HG02642 (cell line): ENCODE measurements around the gene RASGRP3.
"Not testable (repeated sequence)": the region's sequence is repeated elsewhere in the genome, so short reads cannot be mapped to it uniquely, and the experiment has no call there.

ENCODE experiments used
- ATAC-seq: cut with Tn5 transposase; IDR thresholded peaks from one replicate; pipeline ENCODE4 v1.9.1; 2021; ENCODE audit warnings: mild to moderate bottlenecking; ENCODE audit not compliant: unreplicated experiment, poor library complexity

RASGRP3 gene

GRCh38 chr2:33453905-33454479, 22.5 kb upstream of the RASGRP3 start:
- ATAC-seq: no peak

GRCh38 chr2:33457556-33458247, 18.7 kb upstream of the RASGRP3 start:
- peak; percentile 80 for ATAC-seq

- ATAC-seq: no peak
Observed at GRCh38 chr2:33458248-33458819, 18.1 kb upstream of the RASGRP3 start.

- no peak for ATAC-seq
Observed at GRCh38 chr2:33459745-33460144, 16.7 kb upstream of the RASGRP3 start.

- ATAC-seq: not testable (repeated sequence)
Observed at GRCh38 chr2:33462512-33462911, 13.9 kb upstream of the RASGRP3 start.

- ATAC-seq: no peak
Observed at GRCh38 chr2:33467413-33467812, 9.0 kb upstream of the RASGRP3 start.

GRCh38 chr2:33469238-33469637, 7.2 kb upstream of the RASGRP3 start:
- no peak for ATAC-seq

- peak; percentile 40 for ATAC-seq
Observed at GRCh38 chr2:33475224-33476130, 972 bp upstream of the RASGRP3 start.

- ATAC-seq: no peak
Observed at GRCh38 chr2:33476793-33477190, 343 bp downstream of the RASGRP3 start.

GRCh38 chr2:33477473-33478468, 1.3 kb downstream of the RASGRP3 start:
- ATAC-seq: peak; percentile 27

- ATAC-seq: no peak
Observed at GRCh38 chr2:33478968-33479731, 2.7 kb downstream of the RASGRP3 start.

GRCh38 chr2:33482518-33482917, 6.1 kb downstream of the RASGRP3 start:
- ATAC-seq: no peak

GRCh38 chr2:33484042-33484621, 7.7 kb downstream of the RASGRP3 start:
- peak; percentile 18 for ATAC-seq

GRCh38 chr2:33485051-33485450, 8.6 kb downstream of the RASGRP3 start:
- ATAC-seq: no peak

- ATAC-seq: no peak
Observed at GRCh38 chr2:33486544-33486943, 10.1 kb downstream of the RASGRP3 start.

- ATAC-seq: peak; percentile 41
Observed at GRCh38 chr2:33488178-33488690, 11.8 kb downstream of the RASGRP3 start.

- ATAC-seq: peak; percentile 59
Observed at GRCh38 chr2:33488715-33489540, 12.5 kb downstream of the RASGRP3 start.
